Fibroblast of lung (primary cell): ENCODE measurements around the gene MRPL24. TPM values are rescaled to one million over a fixed set of nuclear protein-coding genes. Genes with fewer than 3 reads are reported as not detected.

Source experiments
- DNase-seq, 2 donors: peaks; one replicate each; pipeline versions ENCODE4 v3.0.0 to v3.0.0-alpha.2; 2010; ENCODE audit warnings: low read depth in 2 of 2
- H2AFZ ChIP-seq: 2 replicates; pipeline ENCODE4 v1.5.1; 2012; ENCODE audit warnings: low read length, control low read depth, inconsistent platforms
- H3K27ac ChIP-seq: 2 replicates; pipeline ENCODE4 v1.5.1; 2011; ENCODE audit warnings: low read length, control low read depth; ENCODE audit not compliant: insufficient read depth
- H3K27me3 ChIP-seq: 2 replicates; pipeline ENCODE4 v1.5.1; 2011; ENCODE audit warnings: mild to moderate bottlenecking, low read length; ENCODE audit not compliant: control insufficient read depth, insufficient read depth
- H3K36me3 ChIP-seq: 2 replicates; pipeline ENCODE4 v1.5.1; 2011; ENCODE audit warnings: low read length; ENCODE audit not compliant: control insufficient read depth, insufficient read depth
- H3K4me1 ChIP-seq: 2 replicates; pipeline ENCODE4 v1.5.1; 2011; ENCODE audit warnings: low read length; ENCODE audit not compliant: control insufficient read depth, insufficient read depth; ENCODE audit errors: extremely low read depth
- H3K4me2 ChIP-seq: 2 replicates; pipeline ENCODE4 v1.5.1; 2011; ENCODE audit warnings: low read length, control low read depth; ENCODE audit not compliant: insufficient read depth; ENCODE audit errors: extremely low read depth
- H3K4me3 ChIP-seq, 4 experiments: fragments of 200-600 bp in 1 of 4; sonication (generic) in 1 of 4; replicated peaks in 1 of 4; 2 replicates each; pipeline ENCODE4 v1.5.1; 2011 to 2016; ENCODE audit warnings: low read length in 4 of 4, low read depth in 3 of 4, mild to moderate bottlenecking in 3 of 4, control low read depth in 2 of 4, inconsistent platforms in 1 of 4, mixed read lengths in 1 of 4; ENCODE audit not compliant: insufficient read depth in 1 of 4; ENCODE audit errors: control extremely low read depth in 1 of 4
- H3K79me2 ChIP-seq: 2 replicates; pipeline ENCODE4 v1.5.1; 2012; ENCODE audit warnings: mild to moderate bottlenecking, low read length, inconsistent platforms; ENCODE audit not compliant: control insufficient read depth, insufficient read depth
- H3K9ac ChIP-seq: 2 replicates; pipeline ENCODE4 v1.5.1; 2011; ENCODE audit warnings: mild to moderate bottlenecking, low read length, control low read depth; ENCODE audit not compliant: insufficient read depth
- H3K9me3 ChIP-seq: 2 replicates; pipeline ENCODE4 v1.5.1; 2012; ENCODE audit warnings: low read depth, low read length; ENCODE audit not compliant: control insufficient read depth, insufficient read depth
- H4K20me1 ChIP-seq: 2 replicates; pipeline ENCODE4 v1.5.1; 2011; ENCODE audit warnings: low read length; ENCODE audit not compliant: control insufficient read depth, insufficient read depth; ENCODE audit errors: extremely low read depth
- EZH2 ChIP-seq: IDR thresholded peaks from 2 replicates; pipeline ENCODE4 v1.5.1; 2012; ENCODE audit warnings: low read length, control low read depth, mild to moderate bottlenecking; ENCODE audit errors: missing control alignments
- polyA plus RNA-seq, 2 donors: library from polyadenylated mRNA; depleted of rRNA in 1 of 2; stranded (reverse) in 1 of 2; unstranded in 1 of 2; fragments of >200 nt; gene quantifications; 2 replicates each; pipeline ENCODE4 v1.2.1, GENCODE V29; 2011 to 2012; ENCODE audit warnings: missing spikeins in 1 of 2
- total RNA-seq: library from RNA; depleted of rRNA; stranded (reverse); fragments of >200 nt; gene quantifications from 2 replicates; pipeline ENCODE4 v1.2.1, GENCODE V29; 2014
- TF ChIP-seq, protein P1 (sequence below), 2 donors: IDR thresholded peaks in 1 of 2; conservative IDR thresholded peaks in 1 of 2; 1 replicate in 1 of 2; 2 replicates in 1 of 2; pipeline ENCODE4 v1.5.1; 2011 to 2012; ENCODE audit warnings: low read length in 2 of 2, control low read depth in 1 of 2, inconsistent platforms in 1 of 2, low read depth in 1 of 2, mild to moderate bottlenecking in 1 of 2

MRPL24 gene
- total and polyA plus RNA-seq, 2 donors (not counting 1 experiment from before 2014, with no cell fraction given) = 58.8 to 67.2 TPM

DNA sequence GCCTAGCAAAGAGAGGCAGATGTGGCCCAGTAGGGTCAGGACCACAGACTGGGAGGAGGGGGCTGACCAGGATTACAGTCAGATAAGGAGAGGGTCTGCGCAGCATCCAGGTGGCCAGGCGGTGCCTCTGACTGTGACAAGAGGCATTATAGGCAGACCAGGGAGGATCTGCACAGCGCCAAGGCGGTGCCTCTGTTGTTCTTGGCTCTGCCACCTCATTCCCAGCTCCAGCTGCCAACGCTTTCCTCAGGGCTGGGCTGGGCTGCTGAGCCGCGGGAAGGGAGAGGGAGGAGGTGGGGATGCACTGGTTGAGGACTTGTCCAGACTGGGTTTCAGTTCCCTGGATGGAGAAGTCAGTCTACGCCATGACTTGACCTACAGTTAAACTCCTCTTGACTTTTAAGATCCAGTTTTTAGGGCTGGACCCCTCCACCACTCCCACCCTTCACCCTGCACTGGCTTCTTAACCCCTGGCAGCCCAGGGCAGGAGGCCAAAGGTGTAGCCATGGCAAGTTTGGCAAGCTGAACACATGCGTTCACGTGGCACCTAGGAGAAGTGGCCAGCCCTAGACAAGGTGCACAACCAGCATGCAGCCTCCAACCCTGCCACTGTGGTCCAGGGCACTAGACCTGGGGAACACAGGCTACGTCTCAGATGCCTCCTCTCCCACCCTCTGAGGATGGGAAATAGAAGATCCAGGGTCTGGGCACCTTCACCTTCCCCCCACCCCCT lies 31.0 kb downstream of the MRPL24 start:
- Histone ChIP-seq H3K27me3 (no peaks in the 10 kb centered on the region), H3K36me3 (no peaks in the 10 kb centered on the region), H3K4me3 (no peak overlapping the region), H3K9me3 (no peaks in the 10 kb centered on the region), H3K79me2 (no peaks in the 10 kb centered on the region), H2AFZ (no peak overlapping the region), H3K4me2 (no peak overlapping the region), H3K27ac (no peak overlapping the region), H3K9ac (no peak overlapping the region), H4K20me1 (no peaks in the 10 kb centered on the region), H3K4me1 (peaks cover 56% of the 10 kb centered on the region)
- DNase-seq = peak; percentile 73 to 77
- no peak for TF ChIP-seq EZH2
- TF ChIP-seq, protein P1, sequence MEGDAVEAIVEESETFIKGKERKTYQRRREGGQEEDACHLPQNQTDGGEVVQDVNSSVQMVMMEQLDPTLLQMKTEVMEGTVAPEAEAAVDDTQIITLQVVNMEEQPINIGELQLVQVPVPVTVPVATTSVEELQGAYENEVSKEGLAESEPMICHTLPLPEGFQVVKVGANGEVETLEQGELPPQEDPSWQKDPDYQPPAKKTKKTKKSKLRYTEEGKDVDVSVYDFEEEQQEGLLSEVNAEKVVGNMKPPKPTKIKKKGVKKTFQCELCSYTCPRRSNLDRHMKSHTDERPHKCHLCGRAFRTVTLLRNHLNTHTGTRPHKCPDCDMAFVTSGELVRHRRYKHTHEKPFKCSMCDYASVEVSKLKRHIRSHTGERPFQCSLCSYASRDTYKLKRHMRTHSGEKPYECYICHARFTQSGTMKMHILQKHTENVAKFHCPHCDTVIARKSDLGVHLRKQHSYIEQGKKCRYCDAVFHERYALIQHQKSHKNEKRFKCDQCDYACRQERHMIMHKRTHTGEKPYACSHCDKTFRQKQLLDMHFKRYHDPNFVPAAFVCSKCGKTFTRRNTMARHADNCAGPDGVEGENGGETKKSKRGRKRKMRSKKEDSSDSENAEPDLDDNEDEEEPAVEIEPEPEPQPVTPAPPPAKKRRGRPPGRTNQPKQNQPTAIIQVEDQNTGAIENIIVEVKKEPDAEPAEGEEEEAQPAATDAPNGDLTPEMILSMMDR (conservative IDR thresholded peaks at IDR 0.05 in 1 of 2, IDR thresholded peaks at IDR 0.05 in 1 of 2; ENCODE audit: low read depth in 1 of 2, low read length in 2 of 2) = no peak

DNA sequence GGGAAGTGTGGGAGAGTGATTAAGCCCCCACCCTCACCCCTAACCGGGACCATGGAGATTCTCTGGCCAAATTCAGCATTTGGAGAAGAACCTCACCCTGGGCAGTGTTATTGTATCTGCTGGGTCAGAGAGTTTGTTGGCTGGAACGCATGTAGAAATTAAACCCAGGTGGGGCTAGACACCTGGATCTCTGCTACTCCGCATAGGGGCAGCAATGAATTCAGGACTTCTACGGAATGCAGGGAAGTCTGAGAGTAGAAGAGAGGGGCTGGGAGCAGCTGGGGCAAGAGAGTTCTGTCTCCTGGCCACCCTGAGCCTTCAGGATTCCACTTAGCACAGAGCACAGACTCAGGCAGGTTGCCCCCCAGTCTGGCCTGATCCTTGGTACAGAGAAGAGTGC lies 31.9 kb downstream of the MRPL24 start:
- Histone ChIP-seq H3K79me2 (no peaks in the 10 kb centered on the region), H3K4me1 (peaks cover 56% of the 10 kb centered on the region), H3K4me3 (no peak overlapping the region), H4K20me1 (no peaks in the 10 kb centered on the region), H2AFZ (no peak overlapping the region), H3K27ac (no peak overlapping the region), H3K9ac (no peak overlapping the region), H3K4me2 (no peak overlapping the region), H3K9me3 (no peaks in the 10 kb centered on the region), H3K27me3 (no peaks in the 10 kb centered on the region), H3K36me3 (no peaks in the 10 kb centered on the region)
- TF ChIP-seq EZH2 = no peak
- TF ChIP-seq, protein P1 (conservative IDR thresholded peaks at IDR 0.05 in 1 of 2, IDR thresholded peaks at IDR 0.05 in 1 of 2; ENCODE audit: low read depth in 1 of 2, low read length in 2 of 2) = no peak
- DNase-seq = no peak

DNA sequence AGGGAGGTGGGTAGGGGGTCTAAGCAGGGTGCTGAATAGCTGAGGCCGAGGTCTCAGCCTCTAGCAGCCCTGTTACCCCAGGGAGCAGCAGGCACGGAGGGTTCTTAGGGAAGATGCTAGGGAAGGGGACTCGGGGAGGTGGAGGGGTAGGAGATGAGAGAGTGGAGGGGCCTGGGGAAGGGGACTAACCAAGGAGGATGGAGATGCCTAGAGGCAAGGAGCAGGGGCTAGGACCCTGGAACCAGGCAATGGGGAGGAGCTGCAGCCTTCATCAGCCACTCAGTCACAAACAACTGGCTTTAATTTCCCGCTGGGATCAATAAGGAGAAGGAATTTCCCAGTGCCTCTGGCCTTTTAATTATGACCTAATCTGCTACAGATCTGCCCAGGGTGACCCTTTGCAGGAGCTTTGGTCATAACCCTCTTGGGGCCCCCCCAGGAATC lies 32.6 kb downstream of the MRPL24 start:
- Histone ChIP-seq H3K27ac (peak overlapping the region; percentile 63), H2AFZ (no peak overlapping the region), H3K9me3 (no peaks in the 10 kb centered on the region), H3K9ac (no peak overlapping the region), H3K4me2 (peak overlapping the region; percentile 39), H3K27me3 (no peaks in the 10 kb centered on the region), H3K4me1 (peaks cover 56% of the 10 kb centered on the region), H3K4me3 (peak overlapping the region in 1 of 4 experiments; percentile 22), H3K79me2 (no peaks in the 10 kb centered on the region), H4K20me1 (no peaks in the 10 kb centered on the region), H3K36me3 (no peaks in the 10 kb centered on the region)
- TF ChIP-seq, protein P1 (conservative IDR thresholded peaks at IDR 0.05 in 1 of 2, IDR thresholded peaks at IDR 0.05 in 1 of 2; ENCODE audit: low read depth in 1 of 2, low read length in 2 of 2) = no peak
- TF ChIP-seq EZH2 = no peak
- no peak for DNase-seq
